Activated T-helper 1 cell treated with anti-CD3 and anti-CD28 coated beads, Interleukin-2, amount 50 U/mL, for 16 hours (primary cell): ENCODE data around the gene SND1.

Experiments
- DNase-seq, 2 donors: peaks; one replicate each; pipeline ENCODE4 v3.0.0-alpha.2; 2020; ENCODE audit warnings: low read depth in 1 of 2, low spot score in 1 of 2

The SND1 gene

DNA sequence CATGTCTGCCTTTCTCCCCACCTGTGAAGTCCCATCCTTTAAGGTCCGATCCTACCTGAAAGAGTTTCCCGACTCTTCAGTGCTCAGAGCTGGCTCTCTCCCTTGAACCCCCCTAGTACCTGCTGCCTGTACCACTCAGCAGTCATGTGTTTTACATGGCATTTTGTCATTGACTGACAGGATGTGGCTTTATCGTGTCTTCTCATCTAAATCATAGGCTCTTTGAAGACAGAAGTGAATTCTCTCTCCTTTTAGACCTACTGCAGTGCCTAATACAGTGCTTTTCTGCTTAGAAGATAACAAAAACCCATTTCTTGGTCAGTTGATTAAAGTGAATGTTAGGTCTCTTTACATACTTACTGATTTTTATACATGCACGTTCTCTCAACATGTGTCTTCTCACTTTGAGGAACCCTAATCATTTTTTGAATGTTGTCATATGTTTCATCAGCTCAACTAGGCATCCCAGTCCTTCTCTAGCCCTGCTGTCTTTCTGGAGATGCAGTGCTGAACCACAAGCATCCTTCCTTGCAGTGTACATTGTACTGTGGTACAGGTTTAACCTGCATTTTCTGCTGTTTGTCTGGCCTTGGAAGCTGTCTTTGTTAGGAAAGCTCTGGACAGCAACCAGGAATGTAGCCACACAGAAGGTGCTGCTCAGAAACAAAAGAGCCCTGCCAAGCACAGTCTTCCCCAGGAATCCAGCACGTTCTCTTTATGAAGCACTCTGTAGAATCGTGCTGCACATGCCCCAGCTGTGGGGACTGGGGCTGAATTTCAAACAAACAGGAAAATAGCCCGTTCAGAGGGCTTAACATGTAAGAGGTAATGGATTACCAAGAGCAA lies 407.4 kb downstream of the SND1 start:
- DNase-seq = no peak

DNA sequence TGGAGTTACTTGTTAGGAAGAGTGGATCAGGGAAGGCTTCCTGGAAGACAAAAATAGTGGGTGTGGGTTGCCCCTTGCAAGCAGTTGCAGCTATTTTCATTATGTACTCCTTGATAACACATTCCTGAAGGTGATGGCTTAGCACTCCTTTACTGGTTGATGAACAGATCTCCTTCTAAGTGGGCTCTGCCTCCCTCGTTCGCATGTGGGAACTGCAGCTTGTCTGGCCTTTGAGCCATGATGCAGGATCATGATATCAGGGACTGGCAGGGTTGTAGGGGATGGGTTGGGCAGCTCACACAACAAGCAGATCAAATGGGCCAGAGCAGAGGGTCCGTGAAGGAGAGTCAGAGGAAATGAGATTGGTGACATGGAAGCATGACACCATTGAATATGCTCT lies 408.0 kb downstream of the SND1 start:
- DNase-seq = no peak

DNA sequence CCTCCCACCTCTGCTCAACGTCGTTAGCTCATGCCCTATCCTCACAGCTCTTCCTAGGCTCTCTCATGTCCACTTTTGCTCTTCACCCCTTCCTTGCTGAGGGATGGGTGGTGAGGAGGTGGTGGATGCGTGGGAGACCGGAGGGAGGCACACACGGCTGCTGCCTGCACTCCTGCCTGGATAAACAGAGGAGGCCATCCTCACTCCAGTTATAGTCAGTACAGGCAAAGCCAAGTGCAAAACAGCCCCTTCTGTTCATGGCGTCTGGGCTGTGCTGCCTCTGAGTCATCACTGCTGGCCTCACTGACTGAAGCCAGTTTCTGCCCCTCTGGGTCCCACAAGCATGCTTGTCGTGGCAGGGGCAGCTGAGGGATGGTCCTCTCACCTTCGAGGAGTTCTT lies 411.1 kb downstream of the SND1 start:
- no peak for DNase-seq

DNA sequence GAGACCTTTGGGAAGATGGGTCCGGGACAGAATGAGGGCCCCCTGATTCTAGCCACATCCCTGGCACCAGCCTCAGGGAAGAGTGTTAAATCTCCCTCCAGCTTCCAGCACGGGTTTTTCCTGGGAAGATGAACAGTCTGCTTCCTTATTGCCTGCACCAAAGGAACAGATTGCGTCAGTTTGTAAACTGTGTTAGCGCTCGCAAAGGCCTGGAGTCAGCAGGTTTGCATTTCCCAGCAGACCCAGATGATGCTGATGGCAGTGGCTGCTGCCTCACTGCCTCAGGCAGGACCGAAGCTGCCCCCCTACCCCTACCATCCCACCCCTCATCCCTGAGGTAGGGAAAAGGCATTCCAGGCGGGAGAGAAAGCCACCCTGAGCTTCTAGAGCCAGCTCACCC lies 413.9 kb downstream of the SND1 start:
- no peak for DNase-seq

DNA sequence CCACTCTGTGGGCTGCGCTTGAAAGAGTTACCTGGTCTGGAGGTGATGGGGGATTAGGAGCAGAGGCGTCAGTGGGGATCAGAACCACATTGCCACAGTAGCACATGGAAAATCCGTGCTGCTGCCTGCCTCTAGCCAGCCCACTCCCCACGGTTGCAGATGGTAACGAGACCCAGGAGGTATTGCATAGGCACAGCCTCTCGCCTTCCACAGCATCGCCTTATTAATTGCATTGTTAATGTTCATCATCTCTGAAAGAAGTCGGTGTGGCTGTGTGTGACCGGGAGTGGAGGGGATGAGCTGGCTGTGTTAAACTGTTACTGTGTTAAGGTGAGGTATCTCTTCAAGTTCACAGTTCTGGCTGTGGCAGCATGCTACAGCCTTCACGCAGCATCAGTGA lies 414.4 kb downstream of the SND1 start:
- no peak for DNase-seq

DNA sequence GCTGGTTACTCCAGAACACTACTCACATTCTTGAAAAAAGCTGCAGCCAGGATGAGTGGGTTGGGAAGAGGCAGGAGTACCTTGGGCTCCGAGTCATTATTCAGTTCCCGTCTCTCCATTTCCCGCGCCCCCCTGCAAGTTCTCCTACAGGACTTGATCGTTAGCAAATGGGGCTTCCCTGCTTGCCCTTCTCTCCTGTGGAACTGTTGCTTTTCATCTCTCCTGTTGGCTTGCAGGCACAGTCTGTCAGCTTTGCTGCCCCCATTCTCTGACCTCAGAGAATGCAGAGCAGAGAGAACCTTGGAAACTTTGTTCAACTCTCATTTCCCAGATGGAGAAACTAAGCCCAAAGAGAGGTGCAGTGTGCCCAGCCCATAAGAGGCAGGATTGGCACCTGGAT lies 414.9 kb downstream of the SND1 start:
- DNase-seq = no peak

DNA sequence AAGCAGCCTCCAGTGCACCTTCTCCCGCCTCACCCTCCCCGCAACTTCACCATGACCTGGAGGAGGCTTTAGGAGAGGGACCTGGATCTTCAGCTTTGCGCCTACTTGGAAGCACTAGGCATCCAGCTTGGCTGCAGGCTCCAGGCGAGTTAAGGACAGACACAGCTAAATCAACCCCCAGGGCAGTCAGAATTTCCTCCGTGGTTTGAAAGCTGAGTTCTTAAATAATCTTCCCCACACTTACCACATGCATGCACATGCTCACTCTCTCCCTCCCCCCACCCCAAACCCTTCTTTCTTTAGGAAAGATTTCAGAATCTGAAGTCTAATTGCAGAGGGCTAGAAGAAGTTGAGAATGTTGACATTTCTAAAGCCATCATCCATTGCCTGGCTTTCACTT lies 416.0 kb downstream of the SND1 start:
- no peak for DNase-seq

DNA sequence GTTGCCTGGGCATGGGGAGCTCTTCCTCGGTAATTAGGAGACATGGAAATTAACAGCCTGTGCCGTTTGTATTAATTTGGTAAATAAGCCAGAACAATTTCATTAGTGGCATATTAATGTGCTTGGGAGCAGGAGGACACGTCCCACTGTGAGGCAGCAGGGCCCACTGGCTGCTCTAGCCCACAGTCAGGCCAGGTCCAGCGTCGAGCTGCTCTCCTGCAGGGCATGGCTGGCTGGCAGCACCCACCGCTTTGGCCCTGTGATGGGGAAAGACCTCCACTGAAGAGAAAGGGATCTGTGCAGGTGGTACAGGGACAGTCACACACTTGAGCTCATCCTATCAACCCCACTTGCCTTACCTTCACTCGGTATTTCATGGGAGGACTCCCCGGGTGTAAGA lies 416.8 kb downstream of the SND1 start:
- no peak for DNase-seq

DNA sequence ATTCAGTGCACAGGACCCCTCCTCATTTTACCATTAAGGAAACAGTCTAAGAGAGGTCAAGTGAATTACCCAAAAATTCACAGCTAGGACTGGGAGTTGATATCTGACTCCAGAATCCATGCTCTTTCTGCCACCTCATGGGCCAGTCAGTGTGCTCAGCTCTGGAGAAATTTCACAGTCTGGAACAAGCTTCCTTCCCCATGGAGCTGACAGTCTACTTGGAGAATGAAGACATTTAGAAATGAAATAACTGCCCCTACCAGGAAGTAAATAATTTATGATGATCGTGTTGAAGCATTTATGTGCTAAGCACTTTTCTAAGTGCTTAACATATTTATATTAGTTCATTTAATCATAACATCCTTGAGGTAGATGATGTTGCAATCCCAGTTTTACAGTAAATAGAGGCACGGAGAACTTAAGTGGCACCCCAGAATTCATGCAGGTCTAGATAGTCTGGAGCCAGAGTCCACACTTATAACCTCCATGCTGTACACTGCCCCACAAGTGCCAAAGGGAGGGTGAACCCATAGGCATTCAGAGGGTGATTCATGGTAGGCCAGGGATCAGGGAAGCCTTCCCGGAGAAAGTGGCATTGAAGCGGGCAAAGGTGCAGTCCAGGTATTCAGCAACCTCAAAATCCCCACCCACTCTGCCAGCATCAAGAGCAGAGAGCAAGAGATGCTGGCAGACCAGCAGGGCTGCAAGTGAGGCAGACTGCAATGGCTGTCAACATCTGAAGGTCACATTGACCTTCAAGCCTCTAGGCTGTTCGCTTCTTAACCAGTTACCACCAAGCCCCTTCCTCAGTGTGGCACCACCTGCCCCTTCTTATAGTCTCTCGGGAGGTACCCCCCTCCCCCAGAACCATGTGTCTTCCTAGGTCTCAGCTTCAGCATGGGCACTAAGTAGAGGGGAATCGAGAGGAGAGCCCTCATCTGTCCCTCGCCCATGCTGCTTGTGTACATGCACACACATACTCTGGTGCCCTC lies 417.7 kb downstream of the SND1 start:
- DNase-seq = no peak

DNA sequence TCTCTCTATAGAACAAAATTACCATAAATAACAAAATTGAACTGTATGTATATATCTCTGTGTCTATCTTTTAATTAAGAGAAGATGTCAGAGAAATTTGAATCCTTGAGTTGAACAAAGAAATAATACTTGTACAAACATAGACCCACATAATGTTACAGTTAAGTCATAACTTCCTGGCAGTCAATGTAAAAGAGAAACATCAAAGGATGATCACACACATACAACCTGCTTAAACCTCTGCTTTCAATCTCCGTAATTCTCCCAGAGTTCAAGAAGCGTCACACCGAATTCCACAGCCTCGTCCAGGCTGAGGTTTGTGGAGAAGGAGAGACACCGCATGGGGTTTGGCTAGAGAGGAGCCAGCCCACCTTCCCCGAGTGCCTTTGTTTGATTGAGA lies 419.4 kb downstream of the SND1 start:
- DNase-seq = no peak

DNA sequence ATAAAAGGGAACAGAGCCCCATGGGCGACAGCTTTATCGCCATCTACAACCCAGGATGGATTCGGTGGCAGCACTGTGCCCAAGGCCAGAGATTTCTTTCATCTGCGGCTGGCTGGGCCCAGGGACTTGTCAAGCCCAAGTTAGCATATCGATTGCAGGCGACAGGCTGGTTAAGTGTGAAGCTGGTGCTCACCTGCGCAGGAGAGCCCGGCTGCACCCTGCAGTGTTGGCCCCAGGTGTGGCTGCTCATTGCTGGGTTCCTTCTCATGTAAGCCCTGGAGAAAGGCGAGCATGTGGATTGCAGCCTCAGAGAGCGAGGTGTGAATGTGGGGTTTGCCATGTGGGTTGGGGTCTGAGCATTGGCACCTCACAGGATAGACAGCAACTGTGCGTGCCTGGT lies 419.8 kb downstream of the SND1 start:
- DNase-seq = no peak

DNA sequence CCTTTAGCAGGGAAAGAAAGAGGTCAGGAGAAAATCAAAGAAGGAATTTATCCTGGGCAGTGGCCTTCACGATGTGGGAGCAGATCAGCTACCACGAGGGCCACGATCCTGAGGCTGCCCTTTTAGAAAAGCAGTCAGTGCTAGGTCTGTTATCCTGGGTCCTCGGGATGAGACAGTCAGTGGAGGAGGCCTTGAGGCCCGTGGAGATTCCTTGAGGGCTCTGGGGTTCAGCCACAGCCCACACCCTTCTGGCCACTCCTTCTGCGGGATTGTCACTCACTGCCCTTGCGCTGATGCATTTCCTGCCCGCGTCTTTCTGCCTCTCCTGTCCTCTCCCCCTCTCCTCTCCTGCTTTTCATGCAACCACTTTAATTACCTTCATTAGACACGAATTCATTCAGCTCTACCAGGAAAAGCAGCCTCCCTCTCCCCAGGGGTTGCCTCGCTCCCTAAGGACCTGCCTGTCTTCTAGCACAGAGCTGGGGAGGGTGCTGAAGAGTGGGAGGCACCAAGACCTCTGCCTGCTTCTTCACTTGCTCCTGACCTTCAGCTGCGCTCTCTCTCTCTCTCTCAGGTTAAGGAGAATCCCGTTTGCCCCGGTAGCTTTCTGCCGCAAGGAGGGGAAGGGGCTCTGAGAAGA lies 421.8 kb downstream of the SND1 start:
- DNase-seq = no peak

DNA sequence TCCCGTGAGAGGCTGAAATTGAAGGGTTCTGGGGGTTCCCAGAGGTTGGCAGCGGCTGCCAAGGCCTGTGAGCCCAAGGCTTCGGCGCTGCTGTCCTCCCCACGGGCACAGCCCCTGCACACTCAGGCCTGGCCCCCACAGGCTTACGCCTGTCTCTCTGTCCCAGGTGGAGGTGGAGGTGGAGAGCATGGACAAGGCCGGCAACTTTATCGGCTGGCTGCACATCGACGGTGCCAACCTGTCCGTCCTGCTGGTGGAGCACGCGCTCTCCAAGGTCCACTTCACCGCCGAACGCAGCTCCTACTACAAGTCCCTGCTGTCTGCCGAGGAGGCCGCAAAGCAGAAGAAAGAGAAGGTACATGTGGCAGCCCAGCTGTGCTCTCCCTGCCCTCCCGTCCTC lies 422.3 kb downstream of the SND1 start:
- DNase-seq = no peak

DNA sequence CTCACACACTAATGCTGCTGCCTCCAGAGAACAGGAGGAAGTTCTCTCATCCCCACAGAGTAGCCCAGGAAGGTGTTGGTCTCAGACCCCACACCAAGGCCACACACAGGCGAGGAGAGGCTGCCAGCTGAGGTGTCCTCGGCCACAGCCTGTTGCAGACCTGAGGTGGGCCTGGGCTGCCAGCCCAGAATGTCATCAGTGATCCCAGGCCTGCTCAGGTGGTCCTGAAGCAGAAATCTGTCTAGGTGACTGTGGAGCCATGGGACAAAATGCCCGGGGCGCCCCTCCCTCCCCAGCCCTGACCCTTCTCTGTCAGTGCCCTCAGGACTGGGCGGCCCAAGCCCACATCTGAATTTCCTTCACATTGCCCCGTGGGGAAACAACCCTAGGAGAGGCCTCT lies 422.7 kb downstream of the SND1 start:
- DNase-seq = no peak

DNA sequence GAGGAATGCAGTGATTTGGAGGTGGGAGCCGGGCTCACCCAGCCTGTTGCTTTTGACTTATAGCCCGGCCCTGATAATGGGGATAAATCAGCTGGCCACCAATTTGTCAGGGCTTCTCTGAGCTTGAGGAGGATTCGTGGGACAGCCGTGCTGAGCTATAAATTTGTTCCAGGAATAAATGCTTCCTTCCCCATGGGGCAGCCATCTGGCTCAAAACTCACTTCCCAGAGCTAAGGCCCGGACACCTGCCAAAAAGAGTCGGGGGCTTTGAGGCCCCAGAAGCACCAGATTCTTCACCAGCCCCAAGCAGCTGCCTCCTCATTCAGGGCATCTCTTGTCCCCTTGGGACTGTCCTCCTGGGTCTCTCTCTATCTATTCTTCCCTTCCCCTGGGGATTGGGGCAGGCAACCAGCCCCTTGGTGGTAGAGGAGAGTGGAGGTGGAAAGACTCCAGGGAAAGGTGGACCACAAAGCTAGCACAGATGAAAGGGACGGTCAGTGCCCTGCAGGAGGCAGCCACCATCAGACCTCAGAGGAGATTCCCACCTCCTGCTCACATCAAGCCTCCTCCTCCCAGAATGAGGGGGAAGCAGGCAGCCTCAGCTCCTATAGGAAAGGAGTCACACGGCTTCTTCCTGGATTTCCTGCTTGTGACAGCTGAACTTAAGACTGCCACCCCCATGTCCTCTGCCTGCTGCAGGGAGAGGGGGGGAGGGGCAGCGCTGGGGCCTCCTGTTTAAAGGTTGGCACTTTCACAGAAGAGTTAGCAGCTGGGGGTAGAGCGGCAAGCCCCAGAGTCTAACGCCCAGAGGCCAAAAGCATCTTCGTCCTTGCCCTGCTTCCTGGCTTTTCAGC lies 423.5 kb downstream of the SND1 start:
- no peak for DNase-seq

DNA sequence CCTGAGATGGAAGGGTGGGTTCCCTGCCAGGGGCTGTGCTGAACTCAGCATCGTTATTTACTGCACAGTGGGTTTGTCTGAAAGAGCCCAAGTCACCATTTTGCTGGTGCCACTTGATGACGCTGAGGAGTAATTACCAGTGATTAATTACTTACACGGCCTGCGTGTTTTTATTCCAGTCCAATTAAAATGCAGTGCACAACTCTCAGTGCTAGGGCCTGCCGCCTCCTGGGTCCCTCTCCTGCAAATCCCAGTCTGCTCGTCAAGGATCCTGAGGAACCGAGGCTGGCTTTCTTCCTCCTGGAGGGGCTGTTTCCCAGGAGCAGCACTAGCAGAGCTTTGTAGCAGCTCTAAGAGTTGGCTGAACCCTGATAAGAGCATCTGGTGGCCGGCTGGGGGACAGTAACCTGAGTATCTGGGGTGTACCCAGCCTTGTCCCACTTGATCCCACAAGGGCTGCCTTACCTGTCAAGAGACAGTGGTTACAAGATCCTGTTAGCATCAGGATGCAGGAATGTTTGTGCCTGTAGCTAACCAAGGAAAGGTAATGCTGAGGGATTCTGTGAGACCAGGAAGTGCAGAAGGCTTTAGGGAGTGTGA lies 424.3 kb downstream of the SND1 start:
- DNase-seq = no peak

DNA sequence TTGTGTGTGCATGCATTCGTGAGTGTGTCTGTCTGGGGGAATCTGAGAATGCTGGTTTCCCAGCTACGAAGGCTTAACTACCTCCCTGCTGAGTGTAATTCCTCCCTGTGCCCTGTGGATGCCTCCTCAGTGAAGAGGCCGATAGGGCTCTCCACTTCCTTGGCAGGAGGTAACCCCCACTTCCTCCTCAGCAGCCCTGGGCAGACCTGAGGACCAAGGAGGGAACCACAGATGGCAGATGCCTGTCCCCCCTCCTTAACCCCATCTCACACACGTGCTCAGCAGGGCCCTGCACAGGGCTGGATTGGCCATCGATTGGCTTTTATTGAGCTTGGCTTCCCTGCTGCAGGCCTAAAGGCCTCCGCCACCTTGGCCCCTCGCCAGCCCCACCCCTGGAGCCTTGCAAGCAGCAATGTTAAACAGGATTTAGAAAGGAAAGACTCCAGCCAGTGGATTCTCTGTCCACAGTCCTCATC lies 424.8 kb downstream of the SND1 start:
- DNase-seq = no peak

DNA sequence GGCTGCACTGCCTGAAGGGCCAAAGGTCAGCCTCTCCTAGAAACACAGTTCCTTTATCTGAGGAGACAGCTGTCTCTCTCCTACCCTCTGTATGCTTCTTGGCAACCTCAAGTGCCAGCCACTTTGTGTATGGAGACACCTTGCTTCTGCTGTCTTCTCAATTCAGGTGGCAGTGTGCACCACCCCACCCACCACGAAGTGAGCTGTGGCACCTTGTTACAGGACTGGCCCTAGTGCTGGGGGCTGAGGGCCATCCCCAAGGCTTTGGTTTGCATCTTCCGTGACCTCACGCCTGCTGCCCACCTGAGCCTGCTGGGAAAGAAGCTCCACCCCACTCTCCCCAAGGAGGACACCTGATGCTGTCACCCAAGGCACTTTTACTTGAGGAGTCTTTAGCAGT lies 426.3 kb downstream of the SND1 start:
- no peak for DNase-seq

DNA sequence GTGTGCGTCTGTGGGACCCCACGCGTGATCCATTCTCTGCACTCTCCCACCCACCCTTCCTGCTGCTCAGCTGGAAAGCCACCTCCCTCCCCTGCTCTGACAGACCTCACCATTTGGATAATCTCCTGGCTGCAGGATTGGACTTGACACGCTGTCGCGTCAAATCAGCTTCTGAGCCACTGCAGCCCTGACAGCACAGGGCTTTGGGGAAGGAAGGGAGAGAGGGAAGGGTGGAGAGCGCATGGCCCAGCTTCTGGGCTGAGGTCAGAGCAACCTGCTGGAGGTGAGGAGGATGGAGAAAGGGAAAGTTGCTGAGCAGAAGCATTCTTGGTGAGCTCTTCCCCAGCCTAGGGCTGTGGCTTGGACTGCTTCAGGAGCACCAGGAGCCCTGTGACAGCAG lies 428.2 kb downstream of the SND1 start:
- no peak for DNase-seq

DNA sequence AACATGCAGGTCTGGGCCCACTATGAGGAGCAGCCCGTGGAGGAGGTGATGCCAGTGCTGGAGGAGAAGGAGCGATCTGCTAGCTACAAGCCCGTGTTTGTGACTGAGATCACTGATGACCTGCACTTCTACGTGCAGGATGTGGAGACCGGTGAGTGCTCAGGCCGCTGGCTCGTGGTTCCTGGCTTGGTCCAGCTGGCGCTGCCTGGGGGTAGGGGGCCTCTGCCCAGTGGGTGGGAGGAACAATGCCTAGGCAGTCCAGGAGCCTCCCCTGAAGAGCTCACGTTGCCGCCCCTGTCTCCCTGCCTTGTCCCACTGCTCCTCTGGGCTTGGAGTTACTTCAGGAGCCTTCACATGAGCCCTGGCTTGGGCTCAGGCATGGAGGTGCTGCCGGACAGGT lies 429.4 kb downstream of the SND1 start:
- no peak for DNase-seq
